SK-N-SH (cell line): Measurements from ENCODE around the gene TMEM87A. TPM values are rescaled to one million over a fixed set of nuclear protein-coding genes. Genes with fewer than 3 reads are reported as not detected.

ENCODE experiments used
- CTCF ChIA-PET: fragments of 300-600, 350-600 bp; formaldehyde crosslinking; extraction: SDS; loops from one replicate; lab custom pipeline; 2021; lab: Yijun Ruan, JAX
- POLR2A ChIA-PET: fragments of 350-600 bp; sonication (Branson Sonifier 250); formaldehyde crosslinking; extraction: SDS; loops from one replicate; lab custom pipeline; 2020; ENCODE audit warnings: antibody characterized with exemption, inconsistent platforms; lab: Yijun Ruan, JAX
- DNase-seq: peaks from one replicate; pipeline ENCODE4 v3.0.0; 2012
- H2AFZ ChIP-seq: fragments of 200-600 bp; sonication (generic); 2 replicates; pipeline ENCODE4 v1.8.1; 2016; ENCODE audit warnings: antibody characterized with exemption, mild to moderate bottlenecking, low read depth
- H3F3A ChIP-seq: fragments of 200-600 bp; sonication (generic); replicated peaks from 2 replicates; pipeline ENCODE3; 2016; ENCODE audit warnings: antibody characterized with exemption, mild to moderate bottlenecking; ENCODE audit not compliant: insufficient read depth
- H3K27ac ChIP-seq, 2 experiments: fragments of 200-500 bp in 1 of 2; fragments of 200-600 bp in 1 of 2; sonication (Bioruptor generic) in 1 of 2; sonication (generic), shearing (Covaris generic) in 1 of 2; 2 replicates each; pipeline versions ENCODE4 v1.5.1 to v1.6.1; 2014 to 2016; ENCODE audit warnings: low read depth in 2 of 2, inconsistent platforms in 1 of 2, low read length in 1 of 2, mild to moderate bottlenecking in 1 of 2, mixed read lengths in 1 of 2
- H3K27me3 ChIP-seq: fragments of 200-600 bp; sonication (generic), shearing (Covaris generic); 2 replicates; pipeline ENCODE4 v1.6.1; 2016; ENCODE audit warnings: mixed run types; ENCODE audit not compliant: insufficient read depth
- H3K36me3 ChIP-seq, 2 experiments: fragments of 200-500 bp in 1 of 2; fragments of 200-600 bp in 1 of 2; sonication (Bioruptor generic) in 1 of 2; sonication (generic) in 1 of 2; replicated peaks in 1 of 2; 2 replicates each; pipeline versions ENCODE3 to v1.5.1; 2014 to 2016; ENCODE audit warnings: low read length in 1 of 2, mild to moderate bottlenecking in 1 of 2; ENCODE audit not compliant: insufficient read depth in 2 of 2, control insufficient read depth in 1 of 2
- H3K4me1 ChIP-seq, 2 experiments: fragments of 200-500 bp in 1 of 2; fragments of 200-600 bp in 1 of 2; sonication (Bioruptor generic) in 1 of 2; sonication (generic), shearing (Covaris generic) in 1 of 2; 2 replicates each; pipeline versions ENCODE4 v1.5.1 to v1.6.1; 2014 to 2016; ENCODE audit warnings: low read depth in 1 of 2, low read length in 1 of 2, mixed run types in 1 of 2; ENCODE audit not compliant: insufficient read depth in 2 of 2, control insufficient read depth in 1 of 2
- H3K4me2 ChIP-seq: fragments of 200-600 bp; sonication (generic), shearing (Covaris generic); 2 replicates; pipeline ENCODE4 v1.6.1; 2017; ENCODE audit warnings: mixed run types
- H3K4me3 ChIP-seq, 2 experiments: fragments of 200-500 bp in 1 of 2; fragments of 200-600 bp in 1 of 2; sonication (Bioruptor generic) in 1 of 2; sonication (generic), shearing (Covaris generic) in 1 of 2; 2 replicates each; pipeline versions ENCODE4 v1.5.1 to v1.8.1; 2014 to 2016; ENCODE audit warnings: low read depth in 2 of 2, inconsistent platforms in 1 of 2, low read length in 1 of 2, mild to moderate bottlenecking in 1 of 2, mixed read lengths in 1 of 2, moderate library complexity in 1 of 2
- H3K79me2 ChIP-seq: fragments of 200-600 bp; sonication (generic); 2 replicates; pipeline ENCODE4 v1.8.1; 2017; ENCODE audit warnings: mild to moderate bottlenecking; ENCODE audit not compliant: insufficient read depth
- H3K9ac ChIP-seq: fragments of 200-600 bp; sonication (generic); 2 replicates; pipeline ENCODE4 v1.6.1; 2017; ENCODE audit warnings: mixed run types
- H3K9me2 ChIP-seq: fragments of 200-600 bp; sonication (generic); 2 replicates; pipeline ENCODE4 v1.6.1; 2017; ENCODE audit warnings: mixed run types
- H3K9me3 ChIP-seq: fragments of 200-600 bp; sonication (generic); 2 replicates; pipeline ENCODE4 v1.6.1; 2017; ENCODE audit warnings: mixed run types, mild to moderate bottlenecking, moderate library complexity
- H4K20me1 ChIP-seq: fragments of 200-600 bp; sonication (generic); 2 replicates; pipeline ENCODE4 v1.6.1; 2017; ENCODE audit warnings: mild to moderate bottlenecking, mixed run types; ENCODE audit not compliant: insufficient read depth
- CHD2 ChIP-seq: fragments of 150-350 bp; IDR thresholded peaks from 2 replicates; pipeline ENCODE4 v1.6.1; 2018; ENCODE audit warnings: low read length; ENCODE audit not compliant: partially characterized antibody
- FOSL2 ChIP-seq: IDR thresholded peaks from 2 replicates; pipeline ENCODE4 v1.4.0; 2012; ENCODE audit warnings: low read depth, mild to moderate bottlenecking, moderate library complexity, borderline replicate concordance
- FOXJ3 ChIP-seq: sonication (generic); formaldehyde crosslinking; IDR thresholded peaks from 2 replicates; pipeline ENCODE4 v1.5.1; 2020; ENCODE audit warnings: mild to moderate bottlenecking, missing genetic modification reagents
- JUND ChIP-seq: IDR thresholded peaks from 2 replicates; pipeline ENCODE4 v1.4.0; 2012
- MAX ChIP-seq: IDR thresholded peaks from 2 replicates; pipeline ENCODE4 v1.4.0; 2012; ENCODE audit warnings: low read depth
- MEF2A ChIP-seq: IDR thresholded peaks from 2 replicates; pipeline ENCODE4 v1.4.0; 2012; ENCODE audit warnings: low read depth, borderline replicate concordance
- MXI1 ChIP-seq: IDR thresholded peaks from 2 replicates; pipeline ENCODE4 v1.6.1; 2012; ENCODE audit warnings: mild to moderate bottlenecking, low read depth, low read length, improper control_type of control experiment
- NFIC ChIP-seq: IDR thresholded peaks from 2 replicates; pipeline ENCODE4 v1.4.0; 2012; ENCODE audit warnings: borderline replicate concordance
- PBX3 ChIP-seq: IDR thresholded peaks from 2 replicates; pipeline ENCODE4; 2012
- POLR2AphosphoS5 ChIP-seq: IDR thresholded peaks from 2 replicates; pipeline ENCODE4 v1.6.1; 2012; ENCODE audit warnings: low read depth, low read length
- RAD21 ChIP-seq: IDR thresholded peaks from 2 replicates; pipeline ENCODE4 v1.6.1; 2012; ENCODE audit warnings: mild to moderate bottlenecking, low read length
- RFX5 ChIP-seq: IDR thresholded peaks from 2 replicates; pipeline ENCODE4 v1.6.1; 2012; ENCODE audit warnings: mild to moderate bottlenecking, improper control_type of control experiment, low read length
- RXRA ChIP-seq: IDR thresholded peaks from 2 replicates; pipeline ENCODE4 v1.4.0; 2012; ENCODE audit warnings: low read depth, mild to moderate bottlenecking, borderline replicate concordance
- TAF1 ChIP-seq: IDR thresholded peaks from 2 replicates; pipeline ENCODE4 v1.6.1; 2012; ENCODE audit warnings: low read depth, mild to moderate bottlenecking, low read length, moderate library complexity, borderline replicate concordance
- TCF12 ChIP-seq: IDR thresholded peaks from 2 replicates; pipeline ENCODE4 v1.4.0; 2012
- ZBTB33 ChIP-seq: IDR thresholded peaks from 2 replicates; pipeline ENCODE4 v1.4.0; 2012; ENCODE audit warnings: low read depth, borderline replicate concordance
- WGBS: methylation state at CpG from one replicate; pipeline ENCODE4 v1.1.6; 2017; ENCODE audit warnings: low lambda C conversion rate; 5-methylcytosine and 5-hydroxymethylcytosine counted together
- polyA plus RNA-seq, 3 experiments: library from polyadenylated mRNA; depleted of rRNA; stranded (reverse); fragments of >200 nt; gene quantifications; 2 replicates each; pipeline ENCODE4 v1.2.3, GENCODE V29; 2012
- TF ChIP-seq, protein P1 (sequence below): fragments of 150-350 bp; IDR thresholded peaks from 2 replicates; pipeline ENCODE4 v1.6.1; 2017; ENCODE audit warnings: antibody characterized with exemption, low read length, low read depth, borderline replicate concordance
- TF ChIP-seq, protein P2 (sequence below): fragments of 200-600 bp; sonication (generic); IDR thresholded peaks from 2 replicates; pipeline ENCODE4 v1.6.1; 2017; ENCODE audit warnings: antibody characterized with exemption, mild to moderate bottlenecking, moderate library complexity

TMEM87A gene
- polyA plus RNA-seq, 1 of the 3 experiments (the other 2 are of a cell fraction) = 20.8 TPM

DNA sequence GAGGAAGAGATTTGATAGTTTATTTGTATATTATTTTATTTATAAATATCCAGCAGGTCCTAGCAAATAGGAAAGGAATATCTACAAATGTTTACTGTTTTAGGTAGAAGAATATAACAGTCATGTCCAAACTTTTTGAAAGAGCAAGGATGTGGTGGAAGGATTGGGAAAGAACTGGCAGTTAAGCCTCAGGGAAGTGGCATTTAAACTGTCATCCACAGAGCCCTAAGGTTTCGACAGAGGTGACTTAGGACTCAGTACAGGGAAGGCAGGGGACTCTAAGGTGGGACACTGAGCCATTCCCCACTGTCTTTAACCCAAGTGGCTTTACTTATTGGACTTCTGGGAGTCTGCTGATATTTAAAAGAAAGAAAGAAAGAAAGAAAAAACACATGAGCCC is 11.8 kb upstream of the TMEM87A start:
- H3K4me1 ChIP-seq = no peaks in the 10 kb centered on the region
- no peaks in the 10 kb centered on the region for H3K27me3 ChIP-seq
- H3K4me3 ChIP-seq = no peak overlapping the region
- H3K4me2 ChIP-seq = no peak overlapping the region
- H3K9me2 ChIP-seq = no peaks in the 10 kb centered on the region
- H3K27ac ChIP-seq = no peak overlapping the region
- ChIA-PET POLR2A (no interaction called here), CTCF (no interaction called here)
- H3K36me3 ChIP-seq = peaks cover 8 to 17% of the 10 kb centered on the region in 2 experiments
- no peaks in the 10 kb centered on the region for H3K79me2 ChIP-seq
- H3K9ac ChIP-seq = no peak overlapping the region
- no peak for DNase-seq
- TF ChIP-seq CHD2 (no peak), PBX3 (no peak), POLR2AphosphoS5 (no peak), TAF1 (no peak), MAX (no peak), MXI1 (no peak)
- H2AFZ ChIP-seq = no peak overlapping the region
- 95% methylated on average over 1 of the region's 1 CpG for WGBS
- H4K20me1 ChIP-seq = no peaks in the 10 kb centered on the region
- H3K9me3 ChIP-seq = no peaks in the 10 kb centered on the region
- H3F3A ChIP-seq = no peaks in the 10 kb centered on the region

DNA sequence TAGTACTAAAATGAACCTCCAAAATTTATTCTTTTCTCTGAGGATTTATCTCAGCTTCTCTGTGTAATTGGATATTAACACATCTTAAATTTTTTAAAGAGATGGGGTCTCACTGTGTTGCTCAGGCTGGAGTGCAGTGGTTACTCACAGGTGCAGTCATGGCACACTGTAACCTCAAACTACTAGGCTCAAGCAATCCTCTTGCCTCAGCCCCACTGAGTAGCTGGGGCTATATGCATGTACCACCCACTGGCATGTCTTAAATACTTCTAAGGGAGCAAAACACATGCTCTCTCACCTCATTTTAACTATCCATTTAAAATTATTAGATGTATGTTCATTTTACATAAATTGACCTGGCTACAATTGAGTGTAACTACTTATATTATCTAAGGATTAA is 11.3 kb upstream of the TMEM87A start:
- H3K4me1 ChIP-seq = no peaks in the 10 kb centered on the region

More for the DNA sequence above, 11.3 kb upstream of the TMEM87A start:
- Histone ChIP-seq H3K79me2 (no peaks in the 10 kb centered on the region), H3F3A (no peaks in the 10 kb centered on the region), H2AFZ (no peak overlapping the region), H3K27ac (no peak overlapping the region), H3K4me3 (no peak overlapping the region), H3K9ac (no peak overlapping the region), H3K9me3 (no peaks in the 10 kb centered on the region), H3K9me2 (no peaks in the 10 kb centered on the region), H3K27me3 (no peaks in the 10 kb centered on the region), H3K36me3 (peaks cover 8 to 20% of the 10 kb centered on the region in 2 experiments), H4K20me1 (no peaks in the 10 kb centered on the region), H3K4me2 (no peak overlapping the region)
- ChIA-PET POLR2A (no interaction called here), CTCF (no interaction called here)
- TF ChIP-seq POLR2AphosphoS5 (no peak), ZBTB33 (no peak), TCF12 (no peak), MAX (no peak), RXRA (no peak), RAD21 (no peak), JUND (no peak), FOXJ3 (CRISPR knock-in tag) (no peak), NFIC (no peak), FOSL2 (no peak), RFX5 (no peak), MEF2A (no peak)
- TF ChIP-seq, protein P1, sequence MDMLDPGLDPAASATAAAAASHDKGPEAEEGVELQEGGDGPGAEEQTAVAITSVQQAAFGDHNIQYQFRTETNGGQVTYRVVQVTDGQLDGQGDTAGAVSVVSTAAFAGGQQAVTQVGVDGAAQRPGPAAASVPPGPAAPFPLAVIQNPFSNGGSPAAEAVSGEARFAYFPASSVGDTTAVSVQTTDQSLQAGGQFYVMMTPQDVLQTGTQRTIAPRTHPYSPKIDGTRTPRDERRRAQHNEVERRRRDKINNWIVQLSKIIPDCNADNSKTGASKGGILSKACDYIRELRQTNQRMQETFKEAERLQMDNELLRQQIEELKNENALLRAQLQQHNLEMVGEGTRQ = no peak
- TF ChIP-seq, protein P2, sequence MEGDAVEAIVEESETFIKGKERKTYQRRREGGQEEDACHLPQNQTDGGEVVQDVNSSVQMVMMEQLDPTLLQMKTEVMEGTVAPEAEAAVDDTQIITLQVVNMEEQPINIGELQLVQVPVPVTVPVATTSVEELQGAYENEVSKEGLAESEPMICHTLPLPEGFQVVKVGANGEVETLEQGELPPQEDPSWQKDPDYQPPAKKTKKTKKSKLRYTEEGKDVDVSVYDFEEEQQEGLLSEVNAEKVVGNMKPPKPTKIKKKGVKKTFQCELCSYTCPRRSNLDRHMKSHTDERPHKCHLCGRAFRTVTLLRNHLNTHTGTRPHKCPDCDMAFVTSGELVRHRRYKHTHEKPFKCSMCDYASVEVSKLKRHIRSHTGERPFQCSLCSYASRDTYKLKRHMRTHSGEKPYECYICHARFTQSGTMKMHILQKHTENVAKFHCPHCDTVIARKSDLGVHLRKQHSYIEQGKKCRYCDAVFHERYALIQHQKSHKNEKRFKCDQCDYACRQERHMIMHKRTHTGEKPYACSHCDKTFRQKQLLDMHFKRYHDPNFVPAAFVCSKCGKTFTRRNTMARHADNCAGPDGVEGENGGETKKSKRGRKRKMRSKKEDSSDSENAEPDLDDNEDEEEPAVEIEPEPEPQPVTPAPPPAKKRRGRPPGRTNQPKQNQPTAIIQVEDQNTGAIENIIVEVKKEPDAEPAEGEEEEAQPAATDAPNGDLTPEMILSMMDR = no peak
- no peak for DNase-seq
